ENCODE data around the gene RCAN1.
A peak's percentile ranks its signal among the peaks of the same experiment; 100 is the strongest.
"Not testable (repeated sequence)": the region's sequence is repeated elsewhere in the genome, so short reads cannot be mapped to it uniquely, and the experiment has no call there.

Gene RCAN1

DNA sequence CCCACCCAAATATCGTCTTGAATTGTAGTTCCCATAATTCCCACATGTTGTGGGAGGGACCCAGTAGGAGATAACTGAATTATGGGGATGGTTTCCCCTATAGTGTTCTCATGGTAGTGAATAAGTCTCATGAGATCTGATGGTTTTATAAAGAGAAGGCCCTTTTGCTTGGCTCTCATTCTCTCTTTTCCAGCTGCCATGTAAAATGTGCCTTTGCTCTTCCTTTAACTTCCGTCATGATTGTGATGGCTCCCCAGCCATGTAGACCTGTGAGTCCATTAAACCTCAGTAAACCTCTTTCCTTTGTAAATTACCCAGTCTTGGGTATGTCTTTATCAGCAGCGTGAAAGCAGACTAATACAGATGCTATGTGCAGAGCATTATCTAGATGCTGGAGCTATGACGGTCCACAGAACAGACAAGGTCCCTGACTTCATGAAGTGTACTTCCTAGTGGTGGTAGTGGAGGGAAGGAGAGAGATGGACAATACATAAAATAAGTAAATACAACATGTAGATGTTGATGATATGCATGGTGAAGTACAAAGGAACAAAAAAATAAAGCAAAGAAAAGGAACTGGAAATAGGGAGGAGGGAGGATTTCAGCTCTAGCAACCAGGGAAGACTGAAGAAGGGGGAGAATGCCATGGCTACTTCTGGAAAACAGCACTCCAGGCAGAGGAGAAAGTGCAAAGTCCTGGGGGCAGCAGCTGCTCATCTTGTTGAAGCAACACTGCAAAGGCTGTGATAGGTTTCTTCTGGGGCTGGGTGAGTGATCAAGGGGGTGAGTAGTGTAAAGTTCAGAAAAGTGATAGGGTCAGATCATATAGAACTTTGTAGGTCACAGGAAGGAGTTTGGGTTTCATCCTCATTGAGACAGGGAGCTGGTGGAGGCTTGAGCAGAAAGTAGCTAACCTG is 6.8 kb upstream of the RCAN1 start:
- DNase-seq (ENCODE audit: low spot score): no peak

DNA sequence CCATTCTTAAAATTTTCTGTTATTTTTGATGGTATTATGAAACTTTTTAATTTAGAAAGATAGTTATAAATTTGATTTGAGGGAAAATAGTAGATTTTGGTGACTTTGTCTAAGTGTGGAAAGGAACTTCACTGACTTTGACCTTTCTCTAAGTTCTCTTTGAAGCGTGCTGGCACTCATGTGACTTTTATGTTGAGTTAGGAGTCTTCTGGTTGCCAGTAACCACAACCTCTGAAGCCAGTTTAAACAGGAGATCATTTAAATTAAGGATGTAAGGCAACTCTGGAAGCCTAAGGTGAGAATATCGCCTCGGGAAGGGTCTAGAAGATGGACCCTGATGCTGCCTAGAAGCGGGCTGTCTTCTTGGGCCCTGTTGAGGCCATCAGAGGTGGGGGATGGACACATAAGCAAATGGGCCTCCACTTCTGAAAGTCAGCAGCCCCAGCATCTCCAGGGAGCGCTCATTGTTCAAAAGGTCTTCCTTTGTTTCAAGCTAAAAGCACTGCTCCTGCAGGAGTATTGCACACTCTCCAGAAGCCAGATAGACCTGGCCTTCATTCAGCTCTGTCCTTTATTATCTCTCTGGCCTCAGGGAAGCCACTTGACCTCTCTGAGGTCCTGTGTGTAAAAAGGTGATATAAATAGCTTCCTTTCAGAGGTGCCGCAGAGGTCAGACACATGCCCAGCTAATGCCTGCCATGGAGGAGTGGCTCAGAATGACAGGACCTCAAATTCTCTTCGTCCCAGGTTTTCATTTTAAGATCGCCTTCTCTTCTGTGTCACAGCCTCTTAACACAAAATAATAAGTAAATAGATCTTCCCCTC is 5.1 kb upstream of the RCAN1 start:
- no peak for DNase-seq (ENCODE audit: low spot score)

DNA sequence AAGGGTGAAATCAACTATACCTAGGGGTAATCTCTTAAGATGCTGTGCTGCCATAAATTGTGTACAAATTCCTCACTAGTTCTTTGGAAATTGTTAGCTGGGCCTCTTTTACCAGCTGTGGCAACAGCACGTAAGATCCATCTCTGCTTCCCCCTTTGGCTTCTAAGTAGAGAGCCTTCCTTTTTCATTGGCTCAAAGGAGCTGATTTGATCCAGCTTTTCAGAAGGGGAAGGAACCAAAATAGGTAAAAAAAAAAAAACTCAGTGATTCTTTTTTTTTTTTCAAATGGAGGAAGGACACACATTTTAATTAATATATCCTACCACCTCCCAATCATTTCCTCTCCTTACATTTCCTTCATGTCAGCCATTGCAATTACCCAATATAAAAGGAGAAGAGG is 4.0 kb upstream of the RCAN1 start:
- DNase-seq (ENCODE audit: low spot score): no peak

DNA sequence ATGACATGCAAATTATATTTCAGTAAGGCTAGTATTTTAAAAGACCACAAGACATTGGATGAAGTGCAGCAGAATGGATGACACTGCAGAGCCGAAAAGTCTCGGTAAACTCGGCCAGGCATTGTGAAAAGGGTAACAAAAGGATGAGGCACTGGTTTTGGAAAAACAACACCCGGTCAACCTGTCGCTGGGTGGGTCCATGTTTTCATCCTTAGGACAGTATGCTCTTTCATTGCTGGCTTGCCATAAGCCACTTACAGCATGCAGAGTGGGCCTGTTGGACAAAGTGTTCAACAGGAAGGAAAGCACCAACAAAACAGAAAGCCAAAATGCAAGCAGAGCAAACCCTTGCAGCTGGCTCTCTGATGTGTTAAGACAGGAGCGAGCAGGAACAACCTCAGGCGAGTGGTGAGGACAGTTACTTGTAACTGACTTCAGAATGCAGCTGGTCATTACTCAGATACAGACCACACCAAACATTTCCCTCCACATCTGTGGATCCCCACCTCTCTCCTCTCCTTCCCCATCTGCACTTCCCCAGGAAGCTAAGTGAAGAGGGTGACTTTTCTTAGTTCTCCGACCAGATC is 2.9 kb upstream of the RCAN1 start:
- DNase-seq (ENCODE audit: low spot score): no peak

DNA sequence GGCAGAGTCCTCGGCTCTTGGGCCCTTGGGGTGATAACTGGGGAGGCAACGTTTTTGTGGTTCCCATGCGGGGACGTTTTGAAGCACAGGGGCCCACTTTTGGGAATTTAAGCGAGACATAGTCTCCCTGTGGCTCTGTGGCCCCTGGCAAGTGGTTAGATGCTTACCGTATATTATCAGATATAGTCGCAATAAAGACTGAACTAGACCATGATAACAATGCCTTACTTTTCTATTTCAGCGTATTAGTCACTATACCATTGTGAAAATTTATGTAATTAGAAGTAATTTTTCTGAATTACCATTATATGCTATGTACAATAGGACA is 538 bp upstream of the RCAN1 start:
- no peak for DNase-seq (ENCODE audit: low spot score)

DNA sequence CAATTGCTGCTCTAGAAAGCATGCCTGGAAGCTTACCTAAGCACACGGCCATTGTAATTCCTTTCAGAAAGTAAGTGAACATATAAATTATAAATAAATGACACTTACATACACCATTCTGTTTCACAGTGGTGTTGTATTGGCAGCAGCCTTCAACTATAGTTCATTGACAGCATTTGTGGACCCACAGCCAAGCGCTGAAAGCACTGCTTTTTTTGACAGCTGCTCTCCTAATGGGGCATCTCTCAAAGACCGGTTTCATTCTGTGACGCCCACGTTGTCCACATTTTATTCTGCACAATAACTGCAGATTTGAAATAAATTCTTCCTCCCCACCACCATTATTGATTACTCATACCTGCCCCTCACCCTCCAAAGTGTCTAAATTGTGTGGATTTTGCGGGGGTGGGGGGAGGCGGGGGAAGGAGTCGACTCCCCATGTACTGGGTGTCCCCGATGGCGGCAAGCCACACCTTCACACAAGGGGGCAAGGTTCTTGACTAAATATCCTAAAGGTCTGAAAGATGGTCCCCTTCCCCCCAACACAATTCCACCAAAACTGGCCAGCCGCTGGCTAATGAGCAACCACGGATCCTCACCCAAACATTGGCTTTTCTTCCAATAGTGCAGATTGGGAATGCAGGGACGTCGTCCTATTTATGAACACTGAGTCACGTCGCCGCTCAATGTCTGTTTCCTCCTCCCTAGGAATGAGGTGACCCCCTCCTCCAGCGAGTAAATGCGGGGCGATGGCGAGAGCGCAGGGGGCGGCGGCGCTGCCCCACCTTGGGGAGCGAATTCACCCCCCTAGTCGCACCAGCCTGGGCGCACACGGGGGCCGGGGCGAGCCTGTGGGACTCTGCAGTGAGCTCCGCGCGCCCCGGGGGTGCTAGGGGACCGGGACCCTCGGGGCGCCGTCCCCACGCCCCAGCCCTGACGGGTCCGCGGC is 960 bp downstream of the RCAN1 start:
- peak; percentile 8 for DNase-seq (ENCODE audit: low spot score)

DNA sequence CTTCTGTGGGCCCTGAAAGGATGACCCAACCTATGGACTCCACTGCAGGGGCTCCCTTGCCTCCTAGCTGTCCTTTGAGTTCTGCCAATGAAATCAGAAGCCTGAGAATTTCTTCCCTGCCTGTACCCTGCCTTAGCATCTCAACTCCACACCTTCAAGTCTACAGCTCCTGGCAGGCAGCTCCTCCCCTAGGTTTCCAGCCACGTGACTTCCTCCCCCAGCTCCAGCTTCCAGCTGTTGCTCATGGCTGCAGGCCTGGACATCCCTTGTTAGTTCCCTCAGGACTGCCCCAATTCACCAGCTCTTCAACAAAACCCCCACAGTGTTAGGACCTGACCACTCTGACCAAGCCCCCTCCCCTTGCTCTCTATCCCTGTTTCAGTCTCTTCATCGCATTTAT is 2.4 kb downstream of the RCAN1 start:
- no peak for DNase-seq (ENCODE audit: low spot score)

DNA sequence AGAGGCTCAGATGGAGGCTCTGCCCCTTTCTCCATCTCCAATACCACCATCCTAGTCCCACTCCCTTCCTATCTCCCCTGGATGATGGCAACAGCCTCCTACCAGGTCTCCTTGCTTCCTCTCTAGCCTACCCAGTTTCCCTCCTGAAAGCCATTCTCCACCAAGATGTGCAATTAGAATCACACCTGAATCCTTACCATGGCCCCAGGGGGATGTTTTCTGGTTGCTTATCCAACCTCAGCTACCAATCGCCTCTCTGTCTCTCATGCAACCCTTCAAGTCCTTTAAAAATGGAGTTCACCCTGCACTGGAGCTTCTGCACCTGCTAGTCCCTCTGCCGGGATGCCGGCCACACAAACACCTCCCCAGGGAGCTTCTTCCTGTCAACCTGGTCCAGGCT is 2.9 kb downstream of the RCAN1 start:
- DNase-seq (ENCODE audit: low spot score): no peak

DNA sequence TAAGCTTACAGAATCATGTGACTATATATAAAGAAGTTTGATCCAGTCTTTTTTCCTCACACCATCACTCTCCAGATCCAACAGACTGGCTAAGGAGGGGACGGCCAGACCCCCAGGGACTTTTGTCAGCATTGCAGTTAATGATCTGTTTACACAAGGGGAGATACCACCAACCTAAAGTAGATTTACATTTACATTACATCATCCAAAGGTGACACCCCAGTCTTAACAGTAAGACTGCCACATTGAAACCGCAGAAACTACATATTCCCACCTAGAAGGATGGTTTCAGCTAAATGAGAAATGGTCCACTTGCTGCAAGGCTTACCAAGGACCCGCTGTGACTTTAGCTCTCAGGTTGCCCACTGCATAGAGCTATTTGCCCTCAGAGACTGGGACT is 3.4 kb downstream of the RCAN1 start:
- DNase-seq (ENCODE audit: low spot score): no peak

DNA sequence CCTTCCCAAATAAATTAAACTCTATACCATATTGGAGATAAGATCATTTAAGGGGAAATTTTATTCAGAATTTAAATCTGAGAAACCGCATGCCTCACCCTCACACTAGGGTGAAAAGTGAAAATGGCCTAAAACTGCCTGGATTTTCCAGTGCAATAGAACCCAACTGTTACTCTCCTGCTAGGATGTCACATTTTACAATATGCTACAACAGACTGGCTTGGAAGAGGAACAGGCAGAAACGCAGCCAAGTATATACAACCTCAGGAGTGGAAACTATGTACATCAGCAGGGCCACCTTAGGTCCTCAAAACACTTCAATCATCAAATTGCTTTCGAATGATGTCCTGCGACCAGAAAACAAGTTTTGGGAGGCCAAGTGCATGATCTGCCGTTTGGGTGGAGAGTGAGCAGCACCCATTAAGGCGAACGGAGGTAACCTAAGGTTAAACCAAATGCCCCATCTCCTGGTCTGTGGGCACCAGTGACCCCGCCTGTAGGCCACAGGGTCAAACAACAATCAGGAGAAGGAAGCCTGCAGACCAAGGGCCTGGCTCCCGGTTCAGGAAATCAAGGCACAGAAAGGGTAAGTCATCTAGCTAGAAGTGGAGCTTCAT is 4.9 kb downstream of the RCAN1 start:
- DNase-seq (ENCODE audit: low spot score): no peak

DNA sequence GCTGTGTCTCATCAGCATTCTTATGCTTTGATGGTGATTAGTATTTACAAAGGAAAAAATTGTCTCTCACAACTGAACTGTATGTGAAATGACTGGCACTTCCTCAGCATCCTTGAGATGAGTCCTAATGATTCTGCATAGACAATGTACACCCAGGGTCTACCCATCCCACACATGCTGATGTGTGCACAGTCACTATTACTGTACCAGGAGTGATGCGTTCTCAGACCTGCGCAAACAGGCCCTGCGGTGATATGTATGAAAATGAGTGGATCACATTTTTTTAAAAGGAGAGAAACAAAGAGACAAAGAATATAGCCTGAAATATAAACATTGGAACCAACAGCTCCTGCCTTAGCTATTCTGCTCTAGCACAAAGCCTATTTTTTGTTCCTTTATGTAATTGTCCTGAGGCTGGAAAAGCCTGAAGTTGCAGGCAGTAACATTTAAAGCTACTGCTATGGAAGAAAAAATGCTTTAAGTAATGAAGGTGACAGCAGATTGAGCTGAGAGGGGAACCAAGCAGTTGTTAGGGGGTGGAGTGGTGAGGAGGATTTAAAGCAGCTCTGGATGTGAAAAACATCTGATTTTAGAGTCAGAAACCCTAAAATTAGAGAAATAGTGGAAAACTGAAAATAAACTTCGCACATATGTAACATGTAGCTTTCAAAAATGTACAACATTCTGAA is 5.5 kb downstream of the RCAN1 start:
- DNase-seq (ENCODE audit: low spot score): no peak

DNA sequence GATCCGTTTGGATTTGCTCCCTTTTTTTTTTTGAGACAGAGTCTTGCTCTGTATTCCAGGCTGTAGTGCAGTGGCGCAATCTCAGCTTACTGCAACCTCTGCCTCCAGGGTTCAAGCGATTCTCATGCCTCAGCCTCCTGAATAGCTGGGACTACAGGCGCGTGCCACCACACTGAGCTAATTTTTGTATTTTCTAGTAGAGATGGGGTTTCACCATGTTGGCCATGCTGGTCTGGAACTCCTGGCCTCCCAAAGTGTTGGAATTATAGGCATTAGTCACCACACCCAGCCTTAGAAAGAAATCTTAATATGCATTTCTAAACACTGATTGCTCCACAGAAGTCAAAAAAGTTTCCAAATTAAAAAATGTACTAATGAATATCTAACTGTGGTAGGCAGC is 7.5 kb downstream of the RCAN1 start:
- DNase-seq (ENCODE audit: low spot score): not testable (repeated sequence)

DNA sequence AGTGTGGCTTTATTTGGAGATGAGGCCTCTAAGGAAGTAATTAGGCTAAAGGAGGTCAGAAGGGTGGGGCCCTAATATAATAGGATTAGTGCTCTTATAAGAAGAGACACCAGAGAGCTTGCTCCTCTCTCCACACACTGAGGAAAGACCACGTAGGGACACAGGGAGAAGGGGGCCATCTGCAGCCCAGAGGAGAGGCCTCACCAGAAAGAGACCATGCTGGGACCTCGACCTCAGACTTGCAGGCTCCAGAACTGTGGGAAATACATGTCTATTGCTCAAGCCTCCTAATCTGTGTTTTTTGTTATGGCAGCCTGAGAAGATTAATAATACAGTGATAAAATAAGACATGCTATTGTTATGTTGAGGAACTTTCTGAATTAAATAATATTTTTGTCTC is 8.3 kb downstream of the RCAN1 start:
- no peak for DNase-seq (ENCODE audit: low spot score)

DNA sequence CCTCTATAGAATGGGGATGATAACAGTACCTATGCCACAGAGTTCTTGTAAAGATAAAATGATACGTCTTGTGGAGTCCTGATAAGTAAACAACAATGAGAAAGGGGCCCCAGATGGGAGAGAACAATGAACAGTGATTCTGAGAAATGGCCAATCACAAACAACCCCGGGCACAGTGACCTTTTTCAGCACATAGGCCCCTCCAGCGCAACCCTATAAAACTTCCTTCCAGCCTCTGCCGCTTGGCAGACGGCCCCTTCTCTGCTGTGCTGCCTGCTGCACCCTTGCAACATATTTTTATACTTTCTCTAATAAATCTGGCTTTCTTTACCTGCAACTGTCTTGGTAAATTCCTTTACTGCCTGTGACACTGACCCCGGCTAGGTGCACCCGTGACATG is 8.9 kb downstream of the RCAN1 start:
- DNase-seq (ENCODE audit: low spot score): no peak

DNA sequence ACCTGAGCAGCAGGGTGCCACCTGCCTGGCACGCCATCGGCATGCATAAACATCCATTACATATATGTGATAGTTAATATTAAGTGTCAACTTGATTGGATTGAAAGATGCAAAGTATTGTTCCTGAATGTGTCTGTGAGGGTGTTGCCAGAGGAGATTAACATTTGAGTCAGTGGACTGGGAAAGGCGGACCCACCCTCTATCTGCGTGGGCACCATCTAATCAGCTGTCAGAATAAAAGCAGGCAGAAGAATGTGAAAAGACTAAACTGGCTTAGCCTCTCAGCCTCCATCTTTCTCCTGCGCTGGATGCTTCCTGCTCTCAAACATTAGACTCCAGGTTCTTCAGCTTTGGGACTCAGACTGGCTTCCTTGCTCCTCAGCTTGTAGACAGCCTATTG is 10.0 kb downstream of the RCAN1 start:
- not testable (repeated sequence) for DNase-seq (ENCODE audit: low spot score)

DNA sequence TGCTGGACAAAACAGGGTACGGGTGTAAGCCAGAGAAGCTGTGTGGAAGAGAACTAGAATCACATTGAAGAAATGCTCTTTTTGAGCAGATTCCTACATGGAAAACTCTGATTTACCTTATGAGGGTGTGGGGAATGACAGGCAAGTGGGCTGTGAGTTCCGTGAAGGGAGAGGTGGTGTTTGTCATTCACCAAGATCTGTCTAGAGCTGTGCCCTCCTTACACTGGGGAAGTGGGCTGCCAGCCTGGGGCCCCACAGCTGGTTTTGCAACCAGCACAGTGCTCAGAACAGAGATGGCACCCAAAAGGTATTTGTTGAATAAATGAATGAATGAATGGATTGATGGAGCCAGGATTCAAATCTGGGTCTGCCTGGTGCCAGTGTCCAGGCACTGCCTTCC is 10.4 kb downstream of the RCAN1 start:
- no peak for DNase-seq (ENCODE audit: low spot score)

DNA sequence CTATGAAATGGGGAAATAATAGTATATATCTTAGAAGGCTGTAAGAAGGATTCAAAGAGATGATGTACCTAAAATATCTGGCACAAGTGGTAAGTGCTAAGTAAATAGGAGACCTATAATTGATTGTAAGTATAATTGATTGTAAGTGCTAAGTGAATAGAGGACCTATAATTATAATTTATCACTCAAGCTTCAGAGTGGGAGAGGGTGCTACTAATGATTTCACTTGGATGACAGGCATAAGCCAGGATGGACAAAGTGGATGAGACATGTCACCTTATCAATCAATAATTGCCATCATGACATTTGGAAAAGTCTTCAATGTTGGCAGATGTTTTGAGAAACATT is 11.2 kb downstream of the RCAN1 start:
- no peak for DNase-seq (ENCODE audit: low spot score)

DNA sequence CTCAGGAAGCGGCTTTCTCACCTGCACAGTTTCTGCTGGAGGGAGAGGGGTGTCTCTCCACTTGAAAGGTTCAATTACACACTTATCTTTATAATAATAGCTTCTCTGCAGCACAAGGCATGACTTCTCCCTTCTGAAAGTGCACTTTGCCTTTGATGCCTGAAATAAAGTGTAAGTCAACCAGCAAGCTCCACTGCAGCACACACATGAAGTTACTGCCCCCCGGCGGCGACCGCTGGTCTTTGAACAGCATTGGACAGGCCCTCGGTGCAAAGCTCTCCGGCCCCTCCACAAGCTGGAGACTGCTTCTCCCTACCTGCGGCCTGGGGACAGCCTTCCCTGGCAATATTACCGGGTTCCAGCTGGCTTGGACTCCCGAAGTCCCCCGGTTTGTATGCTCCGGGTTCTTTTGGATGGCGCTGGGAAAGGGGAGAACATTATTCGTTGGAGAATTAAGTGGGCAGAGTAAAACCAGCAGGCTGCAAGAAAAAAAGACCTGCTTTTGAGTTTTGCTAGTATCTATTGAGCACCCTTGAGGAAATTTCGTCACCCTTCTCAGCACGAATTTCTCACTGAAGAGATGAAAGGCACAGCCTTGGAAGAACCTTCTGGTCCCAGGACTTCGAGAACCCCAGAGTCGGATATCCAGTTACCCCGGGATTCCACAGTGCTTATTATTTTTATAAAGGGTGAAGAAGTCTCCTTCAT is 11.8 kb downstream of the RCAN1 start:
- peak; percentile 74 for DNase-seq (ENCODE audit: low spot score)

DNA sequence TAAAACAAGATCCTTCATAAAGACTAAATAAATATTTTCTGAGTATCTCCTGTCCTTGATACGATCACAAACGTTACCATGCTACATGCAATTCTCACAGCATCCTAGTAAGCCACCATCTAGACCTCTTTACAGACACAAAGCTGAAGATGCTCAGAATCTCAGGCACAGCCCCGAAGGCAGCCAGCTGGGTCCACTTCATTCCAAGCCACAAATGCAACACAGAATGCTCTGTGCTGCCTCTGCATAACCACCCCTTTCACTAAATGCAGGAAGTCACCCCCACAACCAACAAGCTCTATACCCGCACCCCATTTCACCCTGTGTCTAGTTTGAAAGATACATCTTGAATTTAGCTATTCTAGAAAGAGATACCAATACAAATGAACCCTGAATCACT is 12.9 kb downstream of the RCAN1 start:
- no peak for DNase-seq (ENCODE audit: low spot score)

DNA sequence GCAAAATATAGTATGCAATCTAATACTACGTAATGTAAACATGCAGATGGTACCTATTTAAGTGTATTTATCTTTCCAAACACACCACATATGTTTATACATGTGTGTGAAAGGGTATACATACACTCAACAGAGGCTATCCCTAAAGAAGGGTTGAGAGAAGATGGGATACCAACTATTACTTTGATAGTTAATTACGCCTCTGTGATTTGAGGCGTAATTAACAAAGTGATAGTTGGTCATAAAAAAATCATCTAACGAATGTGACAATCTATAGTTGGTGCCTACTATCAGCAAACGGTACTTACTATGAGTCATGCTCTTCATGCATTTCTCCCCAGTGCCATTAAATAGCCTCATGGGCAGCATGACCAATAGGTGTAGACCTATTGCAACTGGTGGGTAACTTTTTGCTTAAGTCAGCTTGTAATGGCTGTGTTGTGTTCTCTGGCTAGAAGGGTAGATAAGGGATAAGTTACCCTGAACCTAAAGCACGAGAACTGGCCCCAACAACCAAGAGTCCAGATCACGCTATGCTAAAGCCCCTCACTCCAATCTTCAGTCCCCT is 15.3 kb downstream of the RCAN1 start:
- no peak for DNase-seq (ENCODE audit: low spot score)
